Choroid plexus epithelial cell (primary cell): ENCODE measurements around the gene ALOX5AP.

Experiments used
- DNase-seq: peaks from one replicate; pipeline ENCODE4 v3.0.0-alpha.2; 2010; ENCODE audit warnings: low read depth
- H3K4me3 ChIP-seq: 2 replicates; pipeline ENCODE4 v1.5.1; 2011; ENCODE audit warnings: low read depth, mild to moderate bottlenecking, control low read depth, low read length, moderate library complexity
- TF ChIP-seq, protein P1 (sequence below): conservative IDR thresholded peaks from 2 replicates; pipeline ENCODE4 v1.5.1; 2011; ENCODE audit warnings: low read depth, mild to moderate bottlenecking, control low read depth, inconsistent platforms, low read length, moderate library complexity

ALOX5AP gene

DNA sequence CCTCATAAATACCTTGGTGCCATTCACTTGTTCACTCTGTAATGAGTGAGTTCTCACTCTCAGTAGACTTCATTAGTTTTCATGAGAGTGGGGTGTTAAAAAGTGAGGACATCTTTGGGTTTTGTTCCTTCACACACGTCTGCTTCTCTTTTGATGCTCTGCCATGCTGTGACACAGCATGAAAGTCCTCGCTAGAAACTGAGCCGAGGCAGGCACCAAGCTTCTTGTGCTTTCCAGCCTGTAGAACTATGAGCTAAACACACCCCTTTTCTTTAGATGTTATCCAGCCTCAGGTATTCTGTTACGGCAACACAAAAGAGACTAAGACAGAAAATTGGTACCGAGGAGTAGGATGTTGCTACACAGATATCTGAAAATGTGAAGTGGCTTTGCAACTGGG is 43.7 kb downstream of the ALOX5AP start:
- TF ChIP-seq, protein P1, sequence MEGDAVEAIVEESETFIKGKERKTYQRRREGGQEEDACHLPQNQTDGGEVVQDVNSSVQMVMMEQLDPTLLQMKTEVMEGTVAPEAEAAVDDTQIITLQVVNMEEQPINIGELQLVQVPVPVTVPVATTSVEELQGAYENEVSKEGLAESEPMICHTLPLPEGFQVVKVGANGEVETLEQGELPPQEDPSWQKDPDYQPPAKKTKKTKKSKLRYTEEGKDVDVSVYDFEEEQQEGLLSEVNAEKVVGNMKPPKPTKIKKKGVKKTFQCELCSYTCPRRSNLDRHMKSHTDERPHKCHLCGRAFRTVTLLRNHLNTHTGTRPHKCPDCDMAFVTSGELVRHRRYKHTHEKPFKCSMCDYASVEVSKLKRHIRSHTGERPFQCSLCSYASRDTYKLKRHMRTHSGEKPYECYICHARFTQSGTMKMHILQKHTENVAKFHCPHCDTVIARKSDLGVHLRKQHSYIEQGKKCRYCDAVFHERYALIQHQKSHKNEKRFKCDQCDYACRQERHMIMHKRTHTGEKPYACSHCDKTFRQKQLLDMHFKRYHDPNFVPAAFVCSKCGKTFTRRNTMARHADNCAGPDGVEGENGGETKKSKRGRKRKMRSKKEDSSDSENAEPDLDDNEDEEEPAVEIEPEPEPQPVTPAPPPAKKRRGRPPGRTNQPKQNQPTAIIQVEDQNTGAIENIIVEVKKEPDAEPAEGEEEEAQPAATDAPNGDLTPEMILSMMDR, result no peak
- no peak overlapping the region for H3K4me3 ChIP-seq
- DNase-seq, result no peak

DNA sequence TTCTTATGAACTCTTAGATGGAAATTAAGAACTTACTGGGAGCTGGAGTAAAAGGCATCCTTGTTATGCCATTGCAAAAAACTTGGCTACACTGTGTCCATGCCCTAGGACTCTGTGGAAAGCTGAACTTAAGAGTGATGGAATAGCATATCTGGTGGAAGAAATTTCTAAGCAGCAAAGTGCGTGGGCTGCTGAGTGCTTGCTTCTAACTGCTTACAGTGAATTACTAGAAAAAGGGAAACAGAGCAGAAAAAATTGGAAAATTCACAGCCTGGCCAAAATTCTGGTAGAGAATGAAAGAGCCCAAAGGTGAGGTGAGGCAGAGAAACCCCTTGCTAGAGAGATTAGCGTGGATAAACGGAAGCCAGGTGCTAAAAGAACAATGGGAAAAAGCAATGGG is 44.3 kb downstream of the ALOX5AP start:
- no peak for DNase-seq
- no peak overlapping the region for H3K4me3 ChIP-seq
- TF ChIP-seq, protein P1, result no peak

DNA sequence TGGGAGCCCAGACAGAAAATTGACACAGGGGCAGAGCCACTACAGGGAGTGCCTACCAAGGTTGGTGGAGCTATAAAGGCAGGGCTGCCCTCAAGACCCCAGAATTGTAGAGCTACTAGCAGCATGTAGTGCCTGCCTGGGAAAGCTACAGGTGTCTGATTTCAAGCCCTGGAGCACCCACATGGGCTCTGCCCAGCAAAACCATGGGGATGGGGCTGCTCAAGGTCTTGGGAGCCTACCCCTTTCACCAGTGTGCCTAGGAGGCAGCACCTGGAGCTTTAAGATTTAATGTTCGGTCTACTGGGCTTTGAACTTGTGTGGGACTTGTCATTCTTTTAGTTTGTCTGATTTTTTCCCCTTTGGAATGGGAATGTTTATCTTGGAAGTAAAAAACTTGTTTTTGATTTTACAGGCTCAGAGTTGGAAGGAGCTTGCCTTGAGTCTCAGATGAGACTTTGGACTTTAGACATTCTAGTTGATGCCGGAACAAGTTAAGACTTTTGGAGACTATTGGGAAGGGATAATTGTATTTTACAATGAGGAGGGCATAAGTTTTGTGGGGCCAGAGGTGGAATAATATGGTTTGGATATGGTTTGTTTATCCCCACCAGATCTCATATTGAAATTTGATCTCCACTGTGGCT is 45.1 kb downstream of the ALOX5AP start:
- H3K4me3 ChIP-seq, result no peak overlapping the region
- TF ChIP-seq, protein P1, result no peak
- no peak for DNase-seq

DNA sequence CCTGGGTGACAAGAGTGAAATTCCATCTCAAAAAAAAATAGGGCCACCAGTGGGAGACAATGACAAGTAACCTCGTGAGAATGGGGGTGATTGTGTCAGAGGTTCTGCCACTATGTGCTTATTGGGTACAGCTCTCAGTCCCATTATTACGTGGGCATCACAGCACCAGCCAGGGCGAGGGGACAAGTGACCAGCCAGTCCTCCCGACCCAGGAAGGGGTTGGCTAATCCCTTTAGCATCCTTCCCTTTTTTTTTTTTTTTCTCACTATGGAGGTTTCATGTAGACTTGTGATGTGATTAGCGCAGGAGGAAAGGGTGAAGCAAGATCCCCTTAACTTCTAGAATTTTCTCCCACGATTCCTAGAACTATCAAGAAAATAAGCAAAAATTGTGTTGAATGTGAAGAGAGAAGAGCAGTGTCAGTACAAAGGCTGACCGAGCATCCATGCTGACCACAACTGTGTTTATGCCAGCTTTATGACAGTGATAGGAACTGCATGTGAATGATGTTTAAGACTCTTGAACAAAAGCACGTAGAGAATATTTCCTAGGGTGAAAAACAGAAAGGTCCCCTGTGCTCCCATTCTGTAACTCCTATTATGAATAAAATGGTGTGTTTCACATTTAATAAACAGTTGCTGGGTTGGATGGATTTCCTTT is 50.0 kb downstream of the ALOX5AP start:
- DNase-seq, result no peak
- H3K4me3 ChIP-seq, result no peak overlapping the region
- TF ChIP-seq, protein P1, result no peak

DNA sequence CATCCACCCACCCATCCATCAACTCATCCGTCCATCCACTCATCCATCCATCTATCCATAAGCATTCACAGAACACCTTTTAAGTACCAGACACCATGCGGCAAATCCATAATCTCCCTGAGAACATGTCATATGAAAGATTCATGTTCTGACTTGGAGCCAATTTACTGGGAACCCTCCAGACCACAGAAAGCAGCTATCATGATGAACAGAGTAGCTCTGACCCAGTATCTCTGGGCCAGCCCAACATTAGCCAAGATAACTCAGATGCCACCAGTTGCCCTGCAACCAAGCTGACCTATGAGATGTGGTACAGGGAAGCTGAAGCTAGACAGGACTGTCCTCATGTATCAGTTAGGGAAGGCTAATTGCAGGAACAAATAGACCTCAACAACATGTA is 51.3 kb downstream of the ALOX5AP start:
- TF ChIP-seq, protein P1, result no peak
- DNase-seq, result no peak
- H3K4me3 ChIP-seq, result no peak overlapping the region

DNA sequence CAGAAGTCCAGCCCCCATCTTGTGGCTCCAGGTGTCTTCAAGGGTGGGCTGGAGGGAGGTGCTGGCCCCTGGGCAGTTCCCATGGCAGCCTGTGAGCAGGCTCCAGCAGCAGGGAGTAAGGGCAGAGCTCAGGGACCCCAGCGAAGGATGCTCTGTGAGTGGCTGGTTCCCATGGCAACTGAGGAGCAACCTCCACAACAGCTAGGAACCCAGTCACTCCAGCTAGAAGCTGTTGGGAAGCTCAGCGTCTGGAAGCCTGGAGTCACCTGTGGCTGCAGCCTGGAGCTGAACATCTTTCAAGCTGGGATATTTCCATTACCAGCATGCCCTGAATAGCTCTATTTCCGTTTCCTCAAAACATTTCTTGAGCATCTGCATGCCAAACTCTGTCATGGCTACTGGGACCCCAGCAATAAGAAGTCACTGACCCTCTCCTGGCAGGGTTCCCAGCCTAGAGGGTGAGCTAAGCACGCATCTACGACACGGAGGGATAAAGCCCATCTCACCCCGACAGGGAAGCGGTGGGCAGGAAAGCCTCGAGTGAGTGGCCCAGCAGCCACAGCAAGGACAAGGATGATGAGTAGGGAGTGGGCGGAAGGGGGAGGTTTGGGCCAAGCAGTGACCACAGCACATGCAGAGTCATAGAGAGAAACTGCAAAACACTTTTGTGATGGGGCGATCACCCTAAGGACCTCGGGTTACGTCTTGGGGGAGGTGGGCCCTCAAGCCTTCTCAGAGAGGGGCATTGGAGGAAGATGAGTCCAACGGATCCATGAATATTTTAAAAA is 52.6 kb downstream of the ALOX5AP start:
- TF ChIP-seq, protein P1, result no peak
- no peak for DNase-seq

More for the DNA sequence above, 52.6 kb downstream of the ALOX5AP start:
- no peak overlapping the region for H3K4me3 ChIP-seq
